HG03196 (cell line): ENCODE results near the gene TMIGD2.

Source experiments
- ATAC-seq: cut with Tn5 transposase; IDR thresholded peaks from one replicate; pipeline ENCODE4 v1.9.1; 2021; ENCODE audit not compliant: unreplicated experiment

TMIGD2 gene

GRCh38 chr19:4326837-4327251 is 24.7 kb upstream of the TMIGD2 start:
- ATAC-seq: no peak

GRCh38 chr19:4326215-4326836 is 24.1 kb upstream of the TMIGD2 start:
- no peak for ATAC-seq

GRCh38 chr19:4324228-4324627 is 22.0 kb upstream of the TMIGD2 start:
- ATAC-seq: no peak

- ATAC-seq: no peak
These were observed 21.5 kb upstream of the TMIGD2 start for GRCh38 chr19:4323692-4324091.

- ATAC-seq: no peak
These were observed 20.9 kb upstream of the TMIGD2 start for GRCh38 chr19:4322942-4323665.

GRCh38 chr19:4320419-4320818 is 18.2 kb upstream of the TMIGD2 start:
- ATAC-seq: no peak

- ATAC-seq: no peak
These were observed 17.0 kb upstream of the TMIGD2 start for GRCh38 chr19:4319067-4319718.

- ATAC-seq: no peak
These were observed 16.3 kb upstream of the TMIGD2 start for GRCh38 chr19:4318460-4318859.

- ATAC-seq: no peak
These were observed 14.8 kb upstream of the TMIGD2 start for GRCh38 chr19:4316956-4317355.

- ATAC-seq: no peak
These were observed 11.8 kb upstream of the TMIGD2 start for GRCh38 chr19:4313847-4314490.

- no peak for ATAC-seq
These were observed 8.3 kb upstream of the TMIGD2 start for GRCh38 chr19:4310247-4311121.

GRCh38 chr19:4305659-4306058 is 3.5 kb upstream of the TMIGD2 start:
- no peak for ATAC-seq

GRCh38 chr19:4305257-4305612 is 3.0 kb upstream of the TMIGD2 start:
- ATAC-seq: no peak

GRCh38 chr19:4304538-4305256 is 2.5 kb upstream of the TMIGD2 start, which contains the start of gene FSD1:
TSS of gene FSD1 (plus strand) at chr19:4304598. CDS start at chr19:4304747, 149 bp downstream.
- no peak for ATAC-seq

GRCh38 chr19:4303819-4304537 is 1.8 kb upstream of the TMIGD2 start:
- no peak for ATAC-seq

GRCh38 chr19:4301590-4302242 is 473 bp downstream of the TMIGD2 start:
- ATAC-seq: no peak

- no peak for ATAC-seq
These were observed 1.6 kb downstream of the TMIGD2 start for GRCh38 chr19:4300589-4300988.

- no peak for ATAC-seq
These were observed 3.2 kb downstream of the TMIGD2 start for GRCh38 chr19:4298810-4299550.
